ENCODE data around the gene PPM1N. TPM values are rescaled to one million over a fixed set of nuclear protein-coding genes. Genes with fewer than 3 reads are reported as not detected.

Gene PPM1N
- total and polyA plus RNA-seq, 3 donors from 2014 or later = 1.9 to 3.4 (median 2.3) TPM

GRCh38 chr19:45467115-45467455, 31.2 kb upstream of the PPM1N start:
- Histone ChIP-seq H3K27me3 (no peaks in the 10 kb centered on the region), H3K4me1 (peaks cover 15% of the 10 kb centered on the region), H3K27ac (peak overlapping the region; percentile 91 to 93), H3K9me3 (no peaks in the 10 kb centered on the region), H3K36me3 (ENCODE audit: low read depth, missing control alignments) (no peaks in the 10 kb centered on the region), H3K4me3 (peak overlapping the region; percentile 70 to 86)
- TF ChIP-seq CTCF (IDR thresholded peaks at IDR 0.05) = no peak
- TF ChIP-seq POLR2A (IDR thresholded peaks at IDR 0.05) = no peak
- intact Hi-C loops (cut with DNase I; ENCODE audit: low total_unique reads) = no loop called here
- DNase-seq = no peak
- 2 to 4% methylated on average over 11 of the region's 11 CpGs for WGBS, 2 donors

GRCh38 chr19:45467456-45468158, 30.6 kb upstream of the PPM1N start, which contains the start of gene FOSB:
Gene FOSB (plus strand): TSS chr19:45467996. CDS start chr19:45468587, 591 bp downstream.
- H3K4me3 ChIP-seq = peak within 1 kb of the TSS; percentile 70 to 86
- no peaks in the 10 kb centered on the region for H3K27me3 ChIP-seq
- intact Hi-C loops (cut with DNase I; ENCODE audit: low total_unique reads) = no loop called here
- TF ChIP-seq CTCF (IDR thresholded peaks at IDR 0.05) = no peak
- peak; percentile 94 for TF ChIP-seq POLR2A (IDR thresholded peaks at IDR 0.05)
- 0 to 1% methylated on average over 10 to 56 of the region's 56 CpGs for WGBS, 2 donors
- H3K27ac ChIP-seq = peak within 1 kb of the TSS; percentile 91 to 93
- peak; percentile 98 for DNase-seq
- H3K4me1 ChIP-seq = peaks cover 20% of the 10 kb centered on the region
- H3K9me3 ChIP-seq = no peaks in the 10 kb centered on the region
- no peaks in the 10 kb centered on the region for H3K36me3 ChIP-seq (ENCODE audit: low read depth, missing control alignments)

GRCh38 chr19:45468159-45468651, 30.0 kb upstream of the PPM1N start:
- peak; percentile 24 for DNase-seq
- TF ChIP-seq CTCF (IDR thresholded peaks at IDR 0.05) (no peak), POLR2A (IDR thresholded peaks at IDR 0.05) (no peak)
- Histone ChIP-seq H3K4me3 (peak overlapping the region; percentile 70 to 86), H3K27ac (peak overlapping the region; percentile 91 to 93), H3K4me1 (peaks cover 22% of the 10 kb centered on the region), H3K9me3 (no peaks in the 10 kb centered on the region), H3K27me3 (no peaks in the 10 kb centered on the region), H3K36me3 (ENCODE audit: low read depth, missing control alignments) (no peaks in the 10 kb centered on the region)
- intact Hi-C loops (cut with DNase I; ENCODE audit: low total_unique reads) = no loop called here
- WGBS, 2 donors = 1% methylated on average over 27 to 31 of the region's 31 CpGs

GRCh38 chr19:45468803-45469131, 29.5 kb upstream of the PPM1N start:
- no peaks in the 10 kb centered on the region for H3K27me3 ChIP-seq
- DNase-seq = no peak
- TF ChIP-seq CTCF (IDR thresholded peaks at IDR 0.05) = no peak
- no peak for TF ChIP-seq POLR2A (IDR thresholded peaks at IDR 0.05)
- peaks cover 22% of the 10 kb centered on the region for H3K4me1 ChIP-seq
- H3K27ac ChIP-seq = peak overlapping the region; percentile 91 to 93
- WGBS, 2 donors = 0 to 1% methylated on average over 19 of the region's 19 CpGs
- H3K9me3 ChIP-seq = no peaks in the 10 kb centered on the region
- H3K36me3 ChIP-seq (ENCODE audit: low read depth, missing control alignments) = no peaks in the 10 kb centered on the region
- H3K4me3 ChIP-seq = peak overlapping the region; percentile 70 to 86
- intact Hi-C loops (cut with DNase I; ENCODE audit: low total_unique reads) = no loop called here

Data from testis (tissue), 3 donors.